HEK293 (cell line): Measurements from ENCODE around the gene BHLHA9.

ENCODE experiments used
- CTCF ChIA-PET: fragments of 350-600 bp; formaldehyde crosslinking; extraction: SDS; loops from one replicate; lab custom pipeline; 2021; ENCODE audit warnings: antibody characterized with exemption; lab: Yijun Ruan, JAX
- POLR2A ChIA-PET: fragments of 300-600 bp; formaldehyde crosslinking; extraction: SDS; loops from one replicate; lab custom pipeline; 2020; ENCODE audit warnings: antibody characterized with exemption, inconsistent platforms; lab: Yijun Ruan, JAX
- H3K27ac ChIP-seq: fragments of 200-500 bp; sonication (Bioruptor generic); 2 replicates; pipeline ENCODE4 v1.5.1; 2014; ENCODE audit warnings: low read depth, low read length, control low read depth, inconsistent platforms; ENCODE audit errors: extremely low read depth
- H3K36me3 ChIP-seq, 2 experiments: fragments of 200-500 bp in 1 of 2; sonication (Bioruptor generic) in 1 of 2; 1 replicate in 1 of 2; 2 replicates in 1 of 2; pipeline ENCODE4 v1.5.1; 2014 to 2017; ENCODE audit warnings: inconsistent platforms in 2 of 2, low read length in 2 of 2; ENCODE audit not compliant: control insufficient read depth in 2 of 2, insufficient read depth in 1 of 2
- H3K4me1 ChIP-seq: fragments of 200-500 bp; sonication (Bioruptor generic); 2 replicates; pipeline ENCODE4 v1.5.1; 2014; ENCODE audit warnings: mild to moderate bottlenecking, low read length, inconsistent platforms; ENCODE audit not compliant: control insufficient read depth, insufficient read depth
- H3K4me3 ChIP-seq: 2 replicates; pipeline ENCODE4 v1.5.1; 2011; ENCODE audit warnings: low read depth, mild to moderate bottlenecking, control low read depth, low read length, moderate library complexity
- H3K9me3 ChIP-seq: fragments of 200-500 bp; sonication (Bioruptor generic); 2 replicates; pipeline ENCODE4 v1.5.1; 2014; ENCODE audit warnings: low read depth, low read length, inconsistent platforms; ENCODE audit not compliant: control insufficient read depth, insufficient read depth
- HIC1 ChIP-seq: fragments of 450-650 bp; formaldehyde crosslinking; IDR thresholded peaks from 2 replicates; pipeline ENCODE4 v1.5.1; 2016; ENCODE audit warnings: missing biosample characterization, missing genetic modification characterization
- IKZF3 ChIP-seq: fragments of 450-650 bp; IDR thresholded peaks from 2 replicates; pipeline ENCODE4 v1.5.0; 2018; ENCODE audit warnings: missing biosample characterization, mild to moderate bottlenecking, missing genetic modification characterization, moderate library complexity
- KLF7 ChIP-seq: fragments of 450-650 bp; formaldehyde crosslinking; IDR thresholded peaks from 2 replicates; pipeline ENCODE4 v1.5.1; 2016; ENCODE audit warnings: missing biosample characterization, missing genetic modification characterization, borderline replicate concordance
- OSR2 ChIP-seq: fragments of 450-650 bp; formaldehyde crosslinking; IDR thresholded peaks from 2 replicates; pipeline ENCODE4 v1.5.1; 2016; ENCODE audit warnings: missing biosample characterization, missing genetic modification characterization
- SCRT1 ChIP-seq: fragments of 450-650 bp; formaldehyde crosslinking; IDR thresholded peaks from 2 replicates; pipeline ENCODE4 v1.5.1; 2016; ENCODE audit warnings: missing biosample characterization, missing genetic modification characterization, borderline replicate concordance
- SP3 ChIP-seq: fragments of 450-650 bp; formaldehyde crosslinking; IDR thresholded peaks from 2 replicates; pipeline ENCODE4 v1.5.1; 2016; ENCODE audit warnings: missing biosample characterization, missing genetic modification characterization
- ZBTB1 ChIP-seq: fragments of 450-650 bp; formaldehyde crosslinking; IDR thresholded peaks from 2 replicates; pipeline ENCODE4 v1.5.1; 2016; ENCODE audit warnings: missing biosample characterization, missing genetic modification characterization
- ZBTB7A ChIP-seq: fragments of 450-650 bp; formaldehyde crosslinking; IDR thresholded peaks from 2 replicates; pipeline ENCODE4 v1.5.1; 2016; ENCODE audit warnings: low read depth, missing biosample characterization, missing genetic modification characterization
- ZBTB8A ChIP-seq: fragments of 450-650 bp; formaldehyde crosslinking; IDR thresholded peaks from 2 replicates; pipeline ENCODE4 v1.5.1; 2016; ENCODE audit warnings: missing biosample characterization, missing genetic modification characterization
- ZFHX2 ChIP-seq: fragments of 450-650 bp; formaldehyde crosslinking; conservative IDR thresholded peaks from 2 replicates; pipeline ENCODE4 v1.5.1; 2016; ENCODE audit warnings: missing biosample characterization, missing genetic modification characterization
- ZNF138 ChIP-seq: fragments of 450-650 bp; formaldehyde crosslinking; IDR thresholded peaks from 2 replicates; pipeline ENCODE4 v1.5.1; 2016; ENCODE audit warnings: missing biosample characterization, missing genetic modification characterization, borderline replicate concordance
- ZNF248 ChIP-seq: fragments of 450-650 bp; formaldehyde crosslinking; IDR thresholded peaks from 2 replicates; pipeline ENCODE4 v1.5.1; 2017; ENCODE audit warnings: missing biosample characterization, missing genetic modification characterization
- ZNF292 ChIP-seq: fragments of 450-650 bp; formaldehyde crosslinking; IDR thresholded peaks from 2 replicates; pipeline ENCODE4 v1.5.1; 2016; ENCODE audit warnings: low read depth, missing biosample characterization, missing genetic modification characterization, borderline replicate concordance
- ZNF341 ChIP-seq: fragments of 450-650 bp; formaldehyde crosslinking; IDR thresholded peaks from 2 replicates; pipeline ENCODE4; 2016; ENCODE audit warnings: low read depth, missing biosample characterization, missing genetic modification characterization
- ZNF394 ChIP-seq: fragments of 450-650 bp; formaldehyde crosslinking; IDR thresholded peaks from 2 replicates; pipeline ENCODE4 v1.5.1; 2016; ENCODE audit warnings: missing biosample characterization, missing genetic modification characterization, mild to moderate bottlenecking, moderate library complexity, borderline replicate concordance
- ZNF404 ChIP-seq: fragments of 450-650 bp; formaldehyde crosslinking; IDR thresholded peaks from 2 replicates; pipeline ENCODE4 v1.5.1; 2017; ENCODE audit warnings: missing biosample characterization, missing genetic modification characterization
- ZNF521 ChIP-seq: fragments of 450-650 bp; formaldehyde crosslinking; IDR thresholded peaks from 2 replicates; pipeline ENCODE4 v1.5.1; 2017; ENCODE audit warnings: missing biosample characterization, mild to moderate bottlenecking, missing genetic modification characterization
- ZNF585B ChIP-seq: fragments of 450-650 bp; formaldehyde crosslinking; IDR thresholded peaks from 2 replicates; pipeline ENCODE4 v1.5.1; 2016; ENCODE audit warnings: missing biosample characterization, missing genetic modification characterization
- ZNF600 ChIP-seq: fragments of 450-650 bp; formaldehyde crosslinking; IDR thresholded peaks from 2 replicates; pipeline ENCODE4 v1.5.1; 2016; ENCODE audit warnings: missing biosample characterization, missing genetic modification characterization
- ZNF626 ChIP-seq: fragments of 450-650 bp; sonication (Bioruptor Pico); formaldehyde crosslinking; IDR thresholded peaks from 2 replicates; pipeline ENCODE4 v1.5.1; 2018; ENCODE audit warnings: missing biosample characterization, missing genetic modification characterization, inconsistent platforms
- ZNF629 ChIP-seq: fragments of 450-650 bp; formaldehyde crosslinking; IDR thresholded peaks from 2 replicates; pipeline ENCODE4 v1.5.1; 2017; ENCODE audit warnings: missing biosample characterization, missing genetic modification characterization
- ZNF792 ChIP-seq: fragments of 450-650 bp; formaldehyde crosslinking; IDR thresholded peaks from 2 replicates; pipeline ENCODE4 v1.5.1; 2016; ENCODE audit warnings: missing biosample characterization, missing genetic modification characterization
- ZNF843 ChIP-seq: fragments of 450-650 bp; formaldehyde crosslinking; IDR thresholded peaks from 2 replicates; pipeline ENCODE4 v1.5.1; 2016; ENCODE audit warnings: missing biosample characterization, missing genetic modification characterization
- ZSCAN30 ChIP-seq: fragments of 450-650 bp; IDR thresholded peaks from 2 replicates; pipeline ENCODE4 v1.5.1; 2018; ENCODE audit warnings: missing biosample characterization, mild to moderate bottlenecking, missing genetic modification characterization, moderate library complexity
- ZXDB ChIP-seq: fragments of 450-650 bp; formaldehyde crosslinking; IDR thresholded peaks from 2 replicates; pipeline ENCODE4 v1.5.1; 2016; ENCODE audit warnings: missing biosample characterization, missing genetic modification characterization
- TF ChIP-seq, protein P1 (sequence below): fragments of 450-650 bp; formaldehyde crosslinking; IDR thresholded peaks from 2 replicates; pipeline ENCODE4 v1.5.1; 2016; ENCODE audit warnings: missing biosample characterization, missing genetic modification characterization
- TF ChIP-seq, protein P2 (sequence below): fragments of 450-650 bp; formaldehyde crosslinking; IDR thresholded peaks from 2 replicates; pipeline ENCODE4 v1.5.1; 2016; ENCODE audit warnings: missing biosample characterization, missing genetic modification characterization

Gene BHLHA9

GRCh38 chr17:1313270-1314005 lies 43.2 kb downstream of the BHLHA9 start:
- no peaks in the 10 kb centered on the region for H3K9me3 ChIP-seq
- H3K4me1 ChIP-seq, result peaks cover 13% of the 10 kb centered on the region
- POLR2A ChIA-PET, result no interaction called here
- no peak overlapping the region for H3K4me3 ChIP-seq
- CTCF ChIA-PET, result interaction anchor here (0.6 to 2.0 kb wide), 2 partner anchors 19 to 34 kb away, joined by 3 to 5 read pairs; partner anchors contain the start of gene TRARG1
- TF ChIP-seq ZNF138 (tag by site-specific recombination) (no peak), IKZF3 (tag by site-specific recombination) (peak; percentile 60; the same call in 1 of the 2 replicates)
- H3K36me3 ChIP-seq, result no peaks in the 10 kb centered on the region; a peak in 1 of 3 replicates
- H3K27ac ChIP-seq, result no peak overlapping the region

DNA sequence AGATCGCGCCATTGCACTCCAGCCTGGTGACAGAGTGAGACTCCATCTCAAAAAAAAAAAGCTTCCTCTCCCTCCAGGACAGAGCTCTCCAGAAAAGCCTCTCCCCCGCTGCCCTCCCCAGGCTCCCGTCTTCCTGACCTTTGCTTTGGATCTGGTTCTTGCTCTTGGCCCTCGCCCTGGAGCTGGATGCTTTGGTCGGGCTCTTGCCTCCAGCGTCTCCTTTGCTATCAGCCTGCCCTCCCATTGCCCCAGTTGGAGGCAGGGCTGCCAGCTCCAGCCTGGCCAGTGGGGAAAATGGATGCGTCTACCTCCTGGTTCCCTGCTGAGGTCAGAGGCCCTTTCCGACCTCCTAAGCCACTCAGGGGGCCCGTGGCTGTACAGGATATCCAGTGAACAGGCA lies 45.2 kb downstream of the BHLHA9 start:
- CTCF ChIA-PET, result interaction anchor here (2.0 kb wide), 1 partner anchor 17 kb away, joined by 5 read pairs; no protein-coding TSS in a partner anchor
- POLR2A ChIA-PET, result no interaction called here
- H3K9me3 ChIP-seq, result no peaks in the 10 kb centered on the region
- H3K36me3 ChIP-seq, result no peaks in the 10 kb centered on the region; a peak in 1 of 3 replicates
- no peak overlapping the region for H3K4me3 ChIP-seq
- peak overlapping the region; percentile 1; the same call in 1 of the 2 replicates for H3K27ac ChIP-seq
- TF ChIP-seq ZNF600 (tag by site-specific recombination) (peak; percentile 38; the same call in 1 of the 2 replicates), HIC1 (tag by site-specific recombination) (no peak), ZNF248 (tag by site-specific recombination) (no peak), ZSCAN30 (tag by site-specific recombination) (no peak)
- H3K4me1 ChIP-seq, result peaks cover 13% of the 10 kb centered on the region

- Histone ChIP-seq H3K4me1 (peaks cover 13% of the 10 kb centered on the region), H3K36me3 (no peaks in the 10 kb centered on the region; a peak in 1 of 3 replicates), H3K9me3 (no peaks in the 10 kb centered on the region), H3K27ac (peak overlapping the region; percentile 1; the same call in 1 of the 2 replicates), H3K4me3 (no peak overlapping the region)
- CTCF ChIA-PET, result no interaction called here
- POLR2A ChIA-PET, result no interaction called here
- TF ChIP-seq, protein P1, sequence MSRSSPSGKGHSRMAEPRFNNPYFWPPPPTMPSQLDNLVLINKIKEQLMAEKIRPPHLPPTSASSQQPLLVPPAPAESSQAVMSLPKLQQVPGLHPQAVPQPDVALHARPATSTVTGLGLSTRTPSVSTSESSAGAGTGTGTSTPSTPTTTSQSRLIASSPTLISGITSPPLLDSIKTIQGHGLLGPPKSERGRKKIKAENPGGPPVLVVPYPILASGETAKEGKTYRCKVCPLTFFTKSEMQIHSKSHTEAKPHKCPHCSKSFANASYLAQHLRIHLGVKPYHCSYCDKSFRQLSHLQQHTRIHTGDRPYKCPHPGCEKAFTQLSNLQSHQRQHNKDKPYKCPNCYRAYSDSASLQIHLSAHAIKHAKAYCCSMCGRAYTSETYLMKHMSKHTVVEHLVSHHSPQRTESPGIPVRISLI (tag by site-specific recombination), result no peak
- TF ChIP-seq ZNF404 (tag by site-specific recombination) (no peak), ZXDB (tag by site-specific recombination) (no peak), ZNF521 (tag by site-specific recombination) (no peak), ZBTB7A (tag by site-specific recombination) (no peak), ZNF629 (tag by site-specific recombination) (peak; percentile 86), OSR2 (tag by site-specific recombination) (peak; percentile 97), SP3 (tag by site-specific recombination) (no peak), ZNF626 (tag by site-specific recombination) (no peak), ZNF585B (tag by site-specific recombination) (no peak), SCRT1 (tag by site-specific recombination) (peak; percentile 55; the same call in 1 of the 2 replicates), ZNF341 (tag by site-specific recombination) (peak; percentile 92), ZNF843 (tag by site-specific recombination) (peak; percentile 73; the same call in 1 of the 2 replicates), ZNF792 (tag by site-specific recombination) (no peak), ZNF292 (tag by site-specific recombination) (no peak), ZBTB8A (tag by site-specific recombination) (peak; percentile 70), ZBTB1 (tag by site-specific recombination) (peak; percentile 77; the same call in 1 of the 2 replicates), ZNF394 (tag by site-specific recombination) (no peak), ZFHX2 (tag by site-specific recombination) (no peak), KLF7 (tag by site-specific recombination) (peak; percentile 60; the same call in 1 of the 2 replicates)
- TF ChIP-seq, protein P2, sequence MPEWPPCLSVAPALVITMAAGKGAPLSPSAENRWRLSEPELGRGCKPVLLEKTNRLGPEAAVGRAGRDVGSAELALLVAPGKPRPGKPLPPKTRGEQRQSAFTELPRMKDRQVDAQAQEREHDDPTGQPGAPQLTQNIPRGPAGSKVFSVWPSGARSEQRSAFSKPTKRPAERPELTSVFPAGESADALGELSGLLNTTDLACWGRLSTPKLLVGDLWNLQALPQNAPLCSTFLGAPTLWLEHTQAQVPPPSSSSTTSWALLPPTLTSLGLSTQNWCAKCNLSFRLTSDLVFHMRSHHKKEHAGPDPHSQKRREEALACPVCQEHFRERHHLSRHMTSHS (tag by site-specific recombination), result peak; percentile 66; the same call in 1 of the 2 replicates
Measured at GRCh38 chr17:1315891-1316403, 45.7 kb downstream of the BHLHA9 start.
